HepG2 (cell line): ENCODE results near the gene SLC4A7. TPM values are rescaled to one million over a fixed set of nuclear protein-coding genes. Genes with fewer than 3 reads are reported as not detected.

Experiments
- GABPA ChIP-seq, 2 experiments: IDR thresholded peaks; 2 replicates each; pipeline ENCODE4 v1.6.1; 2011 to 2016; ENCODE audit warnings: low read depth in 2 of 2, low read length in 1 of 2, missing biosample characterization in 1 of 2, missing genetic modification characterization in 1 of 2
- KDM3A ChIP-seq: IDR thresholded peaks from 2 replicates; pipeline ENCODE4 v1.6.1; 2018; ENCODE audit warnings: low read depth, missing compliant biosample characterization
- MIXL1 ChIP-seq: IDR thresholded peaks from 2 replicates; pipeline ENCODE4 v1.6.1; 2016
- PREB ChIP-seq: sonication (generic); formaldehyde crosslinking; IDR thresholded peaks from 2 replicates; pipeline ENCODE4 v1.4.0; 2020; ENCODE audit warnings: missing genetic modification reagents
- RORA ChIP-seq: sonication (generic); formaldehyde crosslinking; IDR thresholded peaks from 2 replicates; pipeline ENCODE4 v1.5.0; 2020; ENCODE audit warnings: mild to moderate bottlenecking, missing genetic modification reagents, moderate library complexity
- SAFB2 ChIP-seq: sonication (generic); formaldehyde crosslinking; IDR thresholded peaks from 2 replicates; pipeline ENCODE4 v1.5.1; 2020; ENCODE audit warnings: missing genetic modification reagents, low read depth, mild to moderate bottlenecking, borderline replicate concordance
- SMC3 ChIP-seq: IDR thresholded peaks from 2 replicates; pipeline ENCODE4 v1.6.1; 2011; ENCODE audit warnings: low read length, improper control_type of control experiment
- SP5 ChIP-seq: IDR thresholded peaks from 2 replicates; pipeline ENCODE4 v1.6.1; 2016; ENCODE audit warnings: low read depth, borderline replicate concordance
- STAG1 ChIP-seq: sonication (generic); formaldehyde crosslinking; IDR thresholded peaks from 2 replicates; pipeline ENCODE4 v1.4.0; 2020; ENCODE audit warnings: missing genetic modification reagents
- ZBTB7B ChIP-seq: sonication (generic); formaldehyde crosslinking; IDR thresholded peaks from 2 replicates; pipeline ENCODE4 v1.4.0; 2020; ENCODE audit warnings: missing genetic modification reagents
- ZNF124 ChIP-seq: sonication (generic); formaldehyde crosslinking; IDR thresholded peaks from 2 replicates; pipeline ENCODE4 v1.4.0; 2020; ENCODE audit warnings: missing genetic modification reagents
- polyA plus RNA-seq, 8 experiments: library from polyadenylated mRNA; depleted of rRNA in 3 of 8; stranded (reverse) in 7 of 8; unstranded in 1 of 8; fragments of >200 nt; fragmentation: Illumina TruSeq in 4 of 8; extraction: Trizol in 4 of 8; gene quantifications; 2 replicates each; pipeline versions ENCODE4 v1.2.1 to v1.2.3, GENCODE V29; 2011 to 2016; ENCODE audit warnings: low read depth in 4 of 8, missing spikeins in 1 of 8, mixed read lengths in 1 of 8; ENCODE audit not compliant: insufficient read depth in 1 of 8
- total RNA-seq, 5 experiments: library from RNA; depleted of rRNA; stranded (reverse); fragments of >200 nt; fragmentation: Illumina TruSeq; extraction: Trizol; gene quantifications; 2 replicates each; pipeline ENCODE4 v1.2.3, GENCODE V29; 2016; ENCODE audit warnings: low read depth in 1 of 5
- TF ChIP-seq, protein P1 (sequence below): sonication (generic); formaldehyde crosslinking; IDR thresholded peaks from 2 replicates; pipeline ENCODE4 v1.5.0; 2020; ENCODE audit warnings: mild to moderate bottlenecking, missing genetic modification reagents

The SLC4A7 gene
- total and polyA plus RNA-seq, 2 of the 13 experiments (the other 11 are each of a cell fraction or from before 2014, with no cell fraction given), result 16.4 to 43.8 TPM

- TF ChIP-seq GABPA (IDR thresholded peaks at IDR 0.05; ENCODE audit: low read depth, low read length) (no peak), GABPA (CRISPR knock-in tag; IDR thresholded peaks at IDR 0.05; ENCODE audit: low read depth) (no peak), ZNF124 (no peak), KDM3A (CRISPR knock-in tag) (no peak), RORA (CRISPR knock-in tag) (no peak), SMC3 (peak; percentile 21; the same call in 1 of the 2 replicates), ZBTB7B (no peak), PREB (CRISPR knock-in tag) (no peak), SP5 (no peak), MIXL1 (CRISPR knock-in tag) (peak; percentile 58; the same call in 1 of the 2 replicates), STAG1 (peak; percentile 71), SAFB2 (CRISPR knock-in tag) (no peak)
- TF ChIP-seq, protein P1, sequence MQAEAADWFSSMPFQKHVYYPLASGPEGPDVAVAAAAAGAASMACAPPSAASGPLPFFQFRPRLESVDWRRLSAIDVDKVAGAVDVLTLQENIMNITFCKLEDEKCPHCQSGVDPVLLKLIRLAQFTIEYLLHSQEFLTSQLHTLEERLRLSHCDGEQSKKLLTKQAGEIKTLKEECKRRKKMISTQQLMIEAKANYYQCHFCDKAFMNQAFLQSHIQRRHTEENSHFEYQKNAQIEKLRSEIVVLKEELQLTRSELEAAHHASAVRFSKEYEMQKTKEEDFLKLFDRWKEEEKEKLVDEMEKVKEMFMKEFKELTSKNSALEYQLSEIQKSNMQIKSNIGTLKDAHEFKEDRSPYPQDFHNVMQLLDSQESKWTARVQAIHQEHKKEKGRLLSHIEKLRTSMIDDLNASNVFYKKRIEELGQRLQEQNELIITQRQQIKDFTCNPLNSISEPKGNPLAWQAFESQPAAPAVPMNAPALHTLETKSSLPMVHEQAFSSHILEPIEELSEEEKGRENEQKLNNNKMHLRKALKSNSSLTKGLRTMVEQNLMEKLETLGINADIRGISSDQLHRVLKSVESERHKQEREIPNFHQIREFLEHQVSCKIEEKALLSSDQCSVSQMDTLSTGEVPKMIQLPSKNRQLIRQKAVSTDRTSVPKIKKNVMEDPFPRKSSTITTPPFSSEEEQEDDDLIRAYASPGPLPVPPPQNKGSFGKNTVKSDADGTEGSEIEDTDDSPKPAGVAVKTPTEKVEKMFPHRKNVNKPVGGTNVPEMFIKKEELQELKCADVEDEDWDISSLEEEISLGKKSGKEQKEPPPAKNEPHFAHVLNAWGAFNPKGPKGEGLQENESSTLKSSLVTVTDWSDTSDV (CRISPR knock-in tag), result no peak
- TF ChIP-seq, all 625 proteins: peak for 6
Measured at GRCh38 chr3:27467545-27467944, 16.6 kb downstream of the SLC4A7 start (continued).
